Erythroblast (primary cell): Measurements from ENCODE around the gene HEATR5A.
"Not testable (repeated sequence)": the region's sequence is repeated elsewhere in the genome, so short reads cannot be mapped to it uniquely, and the experiment has no call there.

Experiments used
- DNase-seq, 2 experiments: peaks; one replicate each; lab custom pipeline; 2025; lab: John Stamatoyannopoulos, UW
- GATA1 ChIP-seq: IDR thresholded peaks from 2 replicates; pipeline ENCODE4 v1.6.1; 2011; ENCODE audit warnings: low read depth, mild to moderate bottlenecking, control low read depth, low read length, moderate library complexity
- POLR2A ChIP-seq: IDR thresholded peaks from 2 replicates; pipeline ENCODE4 v1.6.1; 2011; ENCODE audit warnings: mild to moderate bottlenecking, low read length

Gene HEATR5A

DNA sequence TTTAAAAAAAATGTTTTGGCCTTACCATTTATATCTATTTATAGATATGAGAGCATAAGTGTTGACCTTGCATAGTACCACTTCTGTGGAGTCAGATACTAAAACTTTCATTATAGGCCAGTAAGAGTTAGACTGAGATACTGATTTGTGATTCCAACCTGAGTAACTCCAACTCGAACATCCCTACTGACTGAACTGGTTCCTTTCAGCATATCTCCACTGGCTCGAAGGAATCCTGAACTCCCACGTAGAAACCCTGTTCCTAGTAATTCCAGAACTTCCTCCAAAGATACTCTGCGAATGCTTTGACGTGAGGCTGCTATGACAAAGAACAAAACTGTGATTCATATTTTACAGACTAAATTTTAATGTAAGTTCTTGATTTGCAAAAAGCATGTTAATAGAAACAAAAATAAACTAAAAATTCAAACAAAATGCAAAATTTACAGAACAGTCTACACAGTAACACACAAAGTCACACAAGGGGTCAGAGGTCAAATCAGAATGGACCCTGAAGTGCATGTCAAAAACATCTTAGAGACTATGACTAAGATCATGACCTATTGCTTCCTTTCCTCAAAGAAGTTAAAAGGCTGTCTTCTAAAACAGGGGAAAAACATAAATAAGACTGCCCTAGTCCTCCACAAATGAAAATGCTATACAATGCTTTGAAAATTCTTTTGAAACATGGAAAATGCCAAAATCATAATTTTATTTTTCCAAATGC is 31.5 kb downstream of the HEATR5A start:
- no peak for TF ChIP-seq GATA1
- no peak for TF ChIP-seq POLR2A
- no peak for DNase-seq

DNA sequence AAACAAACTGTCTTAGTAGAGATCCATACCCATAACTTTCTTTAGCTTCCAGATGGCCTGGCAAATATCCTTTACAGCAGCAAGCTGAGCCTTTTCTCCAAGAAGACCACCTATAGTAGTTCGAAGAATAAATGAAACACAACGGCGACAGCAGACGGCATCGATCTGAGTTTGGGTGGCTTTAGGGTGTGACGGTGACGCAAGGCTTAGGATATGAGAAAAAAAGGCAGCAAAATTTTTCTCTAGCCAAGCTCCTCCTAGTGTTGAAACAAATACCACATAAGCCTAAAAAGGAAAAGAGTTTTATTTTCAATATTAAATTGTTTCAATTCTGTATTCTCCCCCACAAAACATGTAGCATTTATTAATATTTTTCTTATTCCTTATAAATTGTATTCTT is 33.3 kb downstream of the HEATR5A start:
- TF ChIP-seq GATA1 (no peak), POLR2A (no peak)
- no peak for DNase-seq

DNA sequence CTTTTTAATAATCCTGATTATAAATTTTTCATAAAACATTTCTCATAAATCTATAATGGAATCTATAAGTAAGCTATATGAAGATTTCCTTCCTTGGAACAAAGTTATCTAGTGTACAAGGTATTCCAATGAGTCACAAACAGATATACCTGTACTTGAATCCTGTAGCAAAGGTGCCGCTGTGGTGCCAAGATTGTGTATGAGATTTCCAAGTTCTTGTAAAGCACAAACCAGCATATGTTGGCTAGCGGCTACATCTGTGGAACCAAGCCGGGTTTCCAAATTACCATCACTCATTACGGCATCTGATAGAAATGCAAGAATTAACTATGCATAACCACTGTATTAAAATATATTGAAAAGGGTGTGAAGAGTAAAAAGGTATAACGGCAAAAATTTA is 34.1 kb downstream of the HEATR5A start:
- TF ChIP-seq POLR2A (no peak), GATA1 (no peak)

DNA sequence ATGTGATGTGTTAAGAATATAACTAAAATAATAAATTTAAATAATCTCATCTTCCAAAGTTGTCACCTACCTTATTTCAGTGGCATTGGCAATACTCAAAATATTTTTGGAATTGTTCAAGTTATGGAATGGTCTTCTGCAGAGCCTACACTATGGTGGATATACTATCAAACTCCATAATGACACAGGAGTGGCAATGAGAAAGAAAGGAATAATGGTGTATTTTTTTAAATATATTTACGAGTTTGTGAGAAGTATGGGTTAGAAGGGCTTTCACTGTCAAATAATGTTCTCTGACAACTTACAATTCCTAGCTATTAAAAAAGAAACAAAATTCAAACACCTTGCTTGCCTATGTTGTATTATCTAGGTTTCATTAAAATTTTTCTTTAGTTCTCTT is 38.1 kb downstream of the HEATR5A start:
- DNase-seq, result no peak
- TF ChIP-seq POLR2A (no peak), GATA1 (no peak)

More for the DNA sequence above, 34.1 kb downstream of the HEATR5A start:
- DNase-seq, result no peak

DNA sequence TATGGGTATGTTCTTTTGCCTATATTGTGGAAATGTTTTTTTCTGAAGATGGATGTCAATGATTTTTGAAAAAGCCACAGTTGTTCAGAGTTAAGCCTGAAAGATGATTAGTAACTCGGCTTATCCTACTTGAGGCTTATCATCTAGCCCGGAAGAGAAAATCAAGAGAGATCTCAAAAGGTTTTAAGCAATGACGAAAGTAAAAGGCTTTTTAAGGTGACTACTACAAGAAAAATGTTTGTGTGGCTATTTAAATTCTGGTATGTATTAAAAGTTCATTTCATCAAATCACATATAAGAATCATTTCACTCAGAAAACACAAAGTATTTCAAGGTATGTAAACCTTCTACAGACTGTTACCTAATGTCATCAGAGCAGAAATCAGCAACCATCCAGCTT is 40.2 kb downstream of the HEATR5A start:
- no peak for DNase-seq

DNA sequence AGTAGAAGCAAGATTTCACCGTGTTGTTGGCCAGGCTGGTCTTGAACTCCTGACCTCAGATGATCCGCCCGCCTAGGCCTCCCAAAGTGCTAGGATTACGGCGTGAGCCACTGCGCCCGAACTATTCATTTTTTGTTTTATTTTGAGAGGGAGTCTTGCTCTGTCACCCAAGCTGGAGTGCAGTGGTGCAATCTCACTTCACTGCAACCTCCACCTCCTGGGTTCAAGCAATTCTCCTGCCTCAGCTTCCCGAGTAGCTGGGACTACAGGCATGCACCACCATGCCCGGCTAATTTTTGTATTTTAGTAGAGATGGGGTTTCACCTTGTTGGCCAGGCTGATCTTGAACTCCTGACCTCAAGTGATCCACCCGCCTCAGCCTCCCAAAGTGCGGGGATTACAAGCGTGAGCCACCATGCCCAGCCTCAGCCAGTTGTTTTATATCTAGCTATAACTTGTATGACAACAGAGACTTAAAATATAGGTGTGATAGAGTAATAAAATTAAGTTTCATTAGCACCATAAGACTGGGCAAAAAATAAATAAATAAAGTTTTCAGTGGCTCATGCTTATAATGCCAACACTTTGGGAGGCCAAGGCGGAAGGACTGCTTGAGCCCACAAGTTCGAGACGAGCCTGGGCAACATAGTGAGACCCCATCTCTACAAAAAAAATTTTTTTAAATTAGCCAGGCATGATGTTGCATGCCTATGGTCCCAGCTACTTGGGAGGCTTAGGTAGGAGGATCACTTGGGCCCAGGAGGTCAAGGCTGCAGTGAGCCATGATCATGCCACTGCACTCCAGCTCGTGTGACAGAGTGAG is 41.0 kb downstream of the HEATR5A start:
- not testable (repeated sequence) for DNase-seq

More for the DNA sequence above, 40.2 kb downstream of the HEATR5A start:
- TF ChIP-seq GATA1 (no peak), POLR2A (no peak)

DNA sequence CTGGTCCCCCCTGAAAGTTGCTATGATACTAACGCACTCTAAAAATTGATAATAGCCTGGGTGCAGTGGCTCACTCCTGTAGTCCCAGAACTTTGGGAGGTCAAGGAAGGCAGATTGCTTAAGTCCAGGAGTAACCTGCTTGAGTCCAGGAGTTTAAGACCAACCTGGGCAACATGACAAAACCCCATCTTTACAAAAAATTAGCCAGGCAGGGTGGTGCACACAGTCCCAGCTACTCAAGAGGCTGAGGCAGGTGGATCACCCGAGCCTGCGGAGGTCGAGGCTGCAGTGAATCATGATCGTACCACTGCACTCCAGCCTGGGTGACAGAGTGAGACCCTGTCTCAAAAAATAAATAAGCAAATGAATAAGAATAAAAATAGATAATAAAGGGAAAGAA is 42.9 kb downstream of the HEATR5A start:
- no peak for DNase-seq
- no peak for TF ChIP-seq POLR2A
- TF ChIP-seq GATA1, result no peak

DNA sequence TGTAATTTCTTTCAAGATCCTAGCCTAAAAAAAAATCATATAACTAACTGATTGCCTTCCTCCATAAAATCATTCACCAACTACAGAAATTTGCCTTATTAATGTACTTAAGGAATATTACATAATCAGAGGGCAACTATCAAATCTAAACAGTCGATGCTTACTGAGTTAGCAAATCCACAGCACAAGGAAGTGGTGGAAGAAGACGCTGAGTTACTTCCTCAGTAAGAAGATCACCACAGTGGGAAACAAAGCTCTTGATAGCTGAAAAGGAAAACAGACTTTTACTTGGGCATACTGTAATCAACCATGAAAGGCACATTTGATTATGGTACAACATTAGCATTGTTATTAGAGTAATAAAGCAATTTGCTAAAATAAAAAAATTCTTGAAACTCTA is 48.7 kb downstream of the HEATR5A start:
- TF ChIP-seq GATA1 (no peak), POLR2A (no peak)
- DNase-seq, result no peak

DNA sequence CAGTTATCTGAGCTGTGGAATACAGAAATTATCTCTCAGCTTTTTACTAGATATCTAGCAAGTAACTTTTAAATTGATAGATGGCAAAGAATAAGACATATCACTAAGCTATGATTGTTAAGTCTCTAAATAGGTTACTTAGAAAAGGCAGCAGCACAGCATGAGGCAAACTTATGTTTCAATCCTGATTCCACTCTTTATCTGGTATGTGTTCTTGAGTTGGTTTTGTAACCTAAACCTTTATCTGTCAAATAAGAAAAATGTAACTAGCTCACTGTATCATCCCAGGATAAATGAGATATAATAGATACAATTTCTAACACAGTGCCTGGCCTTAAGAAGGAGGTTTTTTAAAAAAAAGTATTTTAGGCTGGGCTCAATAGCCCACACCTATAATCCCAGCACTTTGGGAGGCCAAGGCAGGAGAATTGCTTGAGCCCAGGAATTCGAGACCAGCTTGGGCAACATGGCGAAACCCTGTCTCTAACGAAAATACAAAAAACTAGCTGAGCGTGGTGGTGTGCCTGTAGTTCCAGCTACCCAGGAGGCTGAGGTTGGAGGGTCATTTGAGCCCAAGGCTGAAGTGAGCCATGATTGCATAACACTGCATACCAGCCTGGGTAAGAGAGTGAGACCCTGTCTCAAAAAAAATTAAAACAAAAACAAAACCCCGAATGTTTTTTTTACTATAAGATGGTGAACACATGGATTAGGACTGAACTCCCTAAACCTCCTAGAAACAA is 56.8 kb downstream of the HEATR5A start:
- TF ChIP-seq POLR2A (no peak), GATA1 (no peak)
- DNase-seq, result no peak

DNA sequence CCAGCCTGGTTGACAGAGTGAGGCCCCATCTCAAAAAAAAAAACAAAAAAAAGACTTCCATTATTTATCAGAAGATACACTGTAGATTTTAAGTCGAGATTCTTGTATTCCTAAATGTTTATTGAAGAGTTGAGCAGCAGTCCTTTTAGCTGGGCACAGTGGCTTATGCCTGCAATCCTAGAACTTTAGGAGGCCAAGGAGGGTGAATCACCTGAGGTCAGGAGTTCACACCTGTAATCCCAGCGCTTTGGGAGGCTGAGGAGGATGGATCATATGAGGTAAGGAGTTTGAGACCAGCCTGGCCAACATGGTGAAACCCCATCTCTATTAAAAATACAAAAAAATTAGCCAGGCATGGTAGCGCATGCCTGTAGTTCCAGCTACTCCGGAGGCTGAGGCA is 57.6 kb downstream of the HEATR5A start:
- TF ChIP-seq POLR2A (no peak), GATA1 (no peak)
- DNase-seq, result no peak

DNA sequence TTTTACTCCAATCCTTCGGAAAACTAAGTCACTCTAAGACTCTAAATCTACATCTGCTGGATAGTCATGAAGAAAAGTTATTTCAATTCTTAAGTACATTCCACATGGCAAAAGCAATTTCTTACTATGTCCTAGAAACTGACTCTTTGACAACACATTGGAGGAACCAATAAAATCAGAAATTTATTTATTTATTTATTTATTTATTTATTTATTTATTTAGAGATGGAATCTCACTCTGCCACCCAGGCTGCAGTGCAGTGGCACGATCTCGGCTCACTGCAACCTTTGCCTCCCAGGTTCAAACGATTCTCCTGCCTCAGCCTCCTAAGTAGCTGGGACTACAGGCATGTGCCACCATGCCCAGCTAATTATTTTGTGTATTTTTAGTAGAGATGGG is 58.6 kb downstream of the HEATR5A start:
- not testable (repeated sequence) for DNase-seq

DNA sequence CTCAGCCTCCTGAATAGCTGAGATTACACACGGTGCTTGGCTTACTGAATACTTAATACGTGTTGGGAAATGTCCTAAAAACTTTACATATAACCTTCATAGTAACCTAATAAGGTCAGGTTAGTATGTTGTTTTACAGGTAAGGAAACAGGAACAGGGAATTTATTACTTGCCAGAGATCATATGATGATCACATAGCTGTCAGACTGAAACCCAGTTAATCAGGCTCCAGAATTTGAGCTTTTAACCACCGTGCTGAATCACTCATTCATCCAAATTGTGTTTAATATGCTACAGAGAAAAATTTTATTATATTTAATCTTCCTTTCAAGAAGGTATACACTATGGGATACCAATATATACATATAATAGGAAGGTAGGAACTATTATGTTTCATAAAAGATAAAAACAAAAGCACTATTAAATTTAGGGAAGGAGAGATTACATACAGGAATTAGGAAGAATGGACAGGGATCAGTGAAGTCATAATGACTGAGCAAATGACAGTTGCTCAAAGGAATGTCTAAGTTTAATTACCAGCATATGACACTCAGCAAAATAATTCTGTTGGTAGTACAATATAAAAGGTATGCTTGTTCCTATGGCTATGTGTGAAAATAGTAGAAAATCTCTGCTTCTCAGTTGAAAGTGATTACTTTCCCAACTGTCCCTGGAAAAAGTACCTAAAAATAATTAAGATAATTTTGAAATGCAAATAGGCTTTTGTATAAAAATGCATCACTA is 59.3 kb downstream of the HEATR5A start:
- no peak for DNase-seq
- TF ChIP-seq POLR2A (no peak), GATA1 (no peak)

DNA sequence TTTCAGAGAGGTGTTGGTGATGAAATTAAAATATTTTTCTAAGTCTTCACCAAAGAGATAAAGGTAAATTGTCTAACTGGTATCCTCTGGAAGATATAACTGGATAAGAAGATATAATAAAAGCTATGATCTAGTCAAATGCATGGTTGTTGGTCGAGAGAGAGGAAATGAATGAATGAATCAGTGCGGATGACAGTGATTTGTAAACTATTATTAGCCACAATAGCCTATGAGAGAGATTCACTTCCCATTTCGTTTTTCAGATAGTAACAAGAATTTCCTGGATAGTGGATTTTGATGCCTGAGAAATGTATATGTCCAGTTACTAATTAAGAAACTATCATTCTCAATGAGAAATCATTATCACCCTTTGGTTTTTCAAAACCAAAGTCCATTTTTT is 63.1 kb downstream of the HEATR5A start:
- no peak for TF ChIP-seq GATA1
- TF ChIP-seq POLR2A, result no peak
- no peak for DNase-seq
